ENCODE measurements around the gene CREB1.

Gene CREB1

GRCh38 chr2:207546822-207547221 is 17.1 kb downstream of the CREB1 start:
- DNase-seq = no peak

DNA sequence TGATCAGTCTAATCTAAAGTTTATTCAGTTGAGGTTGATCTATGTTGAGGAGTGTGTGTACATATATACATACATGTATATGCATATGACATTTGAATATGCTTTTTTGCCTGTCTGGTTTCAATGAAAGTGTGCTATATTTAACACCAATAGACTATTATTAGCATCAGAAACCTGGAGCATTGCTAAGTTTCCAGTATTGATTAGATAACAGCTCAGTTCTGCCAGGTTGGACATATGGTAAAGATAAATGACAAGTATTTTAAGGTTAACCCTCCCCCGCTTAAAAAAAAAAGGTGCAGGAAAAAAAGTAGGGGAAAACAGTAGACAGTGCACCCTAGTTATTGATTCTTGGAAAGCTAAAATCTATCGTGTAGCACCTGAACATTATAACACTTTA is 19.4 kb downstream of the CREB1 start:
- no peak for DNase-seq

- no peak for DNase-seq
Observed at GRCh38 chr2:207558079-207558491, 28.3 kb downstream of the CREB1 start.

- no peak for DNase-seq
Observed at GRCh38 chr2:207561386-207562080, 31.8 kb downstream of the CREB1 start.

GRCh38 chr2:207565736-207566500 is 36.2 kb downstream of the CREB1 start:
- DNase-seq = no peak

GRCh38 chr2:207567671-207568070 is 37.9 kb downstream of the CREB1 start:
- no peak for DNase-seq

GRCh38 chr2:207571370-207571769 is 41.6 kb downstream of the CREB1 start:
- no peak for DNase-seq

DNA sequence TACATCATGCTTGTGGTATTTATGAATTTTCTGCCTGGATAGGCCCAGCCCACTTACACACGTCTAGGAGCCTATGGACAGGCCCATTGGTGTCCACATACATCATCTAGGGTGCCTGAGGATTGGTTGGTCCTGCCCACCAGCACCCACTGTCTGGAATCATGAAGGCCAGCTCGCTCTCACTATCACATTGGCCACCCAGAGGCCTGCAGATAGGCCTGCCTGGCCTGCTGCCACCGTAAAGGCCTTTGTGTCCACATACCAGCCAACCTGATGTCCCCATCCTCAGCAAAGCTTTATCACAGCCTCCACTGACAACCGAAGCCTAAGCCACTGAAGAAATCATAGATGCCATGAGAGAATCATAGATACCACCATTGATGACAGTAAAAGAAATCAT is 55.2 kb downstream of the CREB1 start:
- DNase-seq = no peak

- DNase-seq = no peak
Observed at GRCh38 chr2:207587305-207587704, 57.5 kb downstream of the CREB1 start.

GRCh38 chr2:207589143-207589542 is 59.4 kb downstream of the CREB1 start:
- no peak for DNase-seq

DNA sequence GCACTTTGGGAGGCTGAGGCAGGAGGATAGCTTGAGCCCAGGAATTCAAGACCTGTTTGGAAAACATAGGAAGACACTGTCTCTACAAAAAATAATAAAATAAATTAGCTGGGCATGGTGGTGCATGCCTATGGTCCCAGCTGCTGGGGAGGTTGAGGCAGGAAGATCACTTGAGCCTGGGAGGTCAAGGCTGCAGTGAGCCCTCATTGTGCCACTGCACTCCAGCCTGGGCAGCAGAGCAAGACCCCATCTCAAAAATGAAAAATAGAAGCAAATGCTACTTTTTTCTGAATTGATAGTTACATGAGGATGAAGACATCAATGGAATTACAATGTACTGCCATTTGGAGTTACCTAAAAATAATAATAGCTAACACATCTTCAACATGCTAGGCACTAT is 63.5 kb downstream of the CREB1 start:
- no peak for DNase-seq

- DNase-seq = no peak
Observed at GRCh38 chr2:207594264-207594663, 64.5 kb downstream of the CREB1 start.

GRCh38 chr2:207594731-207595130 is 65.0 kb downstream of the CREB1 start:
- no peak for DNase-seq

- DNase-seq = no peak
Observed at GRCh38 chr2:207599636-207600035, 69.9 kb downstream of the CREB1 start.

- no peak for DNase-seq
Observed at GRCh38 chr2:207600231-207600630, 70.5 kb downstream of the CREB1 start.

DNA sequence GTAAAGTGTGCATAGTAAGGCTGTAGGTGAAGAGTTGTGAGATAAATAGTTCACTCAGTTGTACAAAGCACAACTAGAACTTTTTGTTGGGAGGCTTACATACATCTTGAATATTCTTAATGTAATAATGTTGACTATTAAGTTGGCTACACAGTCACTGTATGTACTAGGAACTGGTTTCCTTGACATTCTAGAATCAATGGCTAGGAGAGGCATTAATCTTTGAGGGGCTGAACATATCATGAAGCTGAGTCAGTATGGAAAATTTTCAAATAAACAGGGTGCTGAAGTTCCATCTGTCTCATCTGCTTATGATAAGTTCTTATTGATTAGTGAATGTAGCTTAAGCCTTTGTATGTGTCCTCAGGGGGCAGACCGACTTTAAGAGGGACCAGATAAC is 72.0 kb downstream of the CREB1 start:
- DNase-seq = no peak

DNA sequence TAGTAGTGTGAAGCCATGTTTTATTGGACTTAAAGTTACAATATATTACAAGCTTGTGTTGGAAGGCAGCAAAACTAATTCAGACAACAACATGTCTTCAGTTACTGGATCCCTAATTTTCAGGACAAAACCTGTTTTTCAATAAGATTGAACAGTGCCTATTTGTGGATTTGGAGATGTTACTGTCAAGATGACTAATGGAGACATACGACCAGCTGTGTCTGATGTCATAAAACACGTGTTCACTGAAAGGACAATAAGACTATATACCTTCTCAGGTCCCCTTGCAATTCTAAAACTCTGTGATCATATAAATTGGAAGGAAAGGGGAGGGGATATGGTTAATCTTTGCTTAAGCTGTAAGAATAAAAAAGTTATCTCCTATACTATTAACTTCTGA is 73.7 kb downstream of the CREB1 start:
- no peak for DNase-seq

- no peak for DNase-seq
Observed at GRCh38 chr2:207606399-207606798, 76.6 kb downstream of the CREB1 start.

DNA sequence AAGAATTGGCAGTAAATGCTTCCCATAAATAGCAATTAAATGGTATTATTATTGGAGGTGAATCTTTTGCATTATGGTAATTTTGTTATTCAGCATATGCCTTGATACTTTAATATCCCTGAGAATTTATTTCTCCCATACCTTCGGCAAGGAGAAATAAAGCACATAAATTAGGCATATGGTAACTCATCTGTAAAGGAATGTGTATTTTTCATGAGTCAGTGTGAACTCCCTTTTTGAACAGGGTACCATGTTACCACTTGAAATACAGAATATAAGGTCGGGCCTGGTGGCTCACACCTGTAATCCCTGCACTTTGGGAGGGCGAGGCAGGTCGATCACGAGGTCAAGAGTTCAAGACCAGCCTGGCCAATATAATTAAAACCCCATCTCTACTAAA is 77.1 kb downstream of the CREB1 start:
- DNase-seq = no peak

DNA sequence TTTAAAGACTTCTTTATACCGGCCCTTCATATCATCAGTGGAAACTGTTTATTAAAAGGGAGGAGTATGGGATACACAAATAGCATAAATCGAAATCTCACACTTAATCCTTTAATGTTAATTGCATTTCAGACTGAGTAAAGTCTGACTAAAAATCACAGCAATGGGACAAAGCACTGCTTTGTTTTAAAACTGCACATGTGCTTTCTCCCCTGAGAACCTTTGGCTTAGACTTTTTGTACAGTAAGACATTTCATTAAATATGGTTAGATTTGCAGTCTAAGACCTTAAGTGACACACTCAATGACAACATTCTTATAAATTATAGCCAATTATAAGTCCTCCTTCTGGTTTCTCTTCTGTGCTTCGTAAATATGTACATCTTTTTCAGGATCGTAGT is 83.0 kb downstream of the CREB1 start:
- DNase-seq = no peak

DNA sequence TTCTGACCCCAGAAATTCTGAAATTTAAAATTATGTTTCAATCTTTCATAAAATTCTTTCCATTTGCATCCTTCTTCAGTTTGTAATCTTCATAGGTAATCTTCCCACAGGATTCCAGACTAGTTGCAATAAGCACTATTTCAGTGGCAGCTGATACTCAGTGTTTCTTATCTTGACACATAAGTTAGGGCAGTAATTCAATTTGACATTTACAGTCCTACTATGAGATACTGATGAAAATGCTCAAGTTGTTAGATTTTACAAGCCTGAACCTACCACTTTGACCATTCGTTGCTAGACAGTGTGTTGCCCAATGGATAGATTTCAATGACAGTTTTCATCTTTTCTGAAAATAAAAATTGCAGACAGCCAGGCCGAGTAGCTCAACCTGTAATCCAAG is 85.1 kb downstream of the CREB1 start:
- DNase-seq = no peak

DNA sequence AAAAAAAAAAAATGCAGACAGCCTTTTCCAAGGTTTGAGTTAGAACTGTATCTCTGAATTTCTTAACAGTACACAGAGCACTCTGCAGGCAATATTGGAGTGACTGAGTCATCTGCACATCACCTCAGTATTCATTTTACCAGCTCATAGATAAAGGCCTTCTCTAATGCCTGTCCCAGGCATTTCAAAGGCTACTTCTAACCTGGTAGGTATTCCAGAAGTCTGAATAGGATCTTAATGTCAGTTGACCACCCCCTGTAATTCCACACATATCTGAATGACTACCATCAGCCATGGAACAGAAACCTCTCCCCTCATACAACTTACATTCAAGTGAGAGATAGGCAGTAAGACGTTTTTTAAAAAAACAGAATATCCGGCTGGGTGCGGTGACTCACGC is 86.4 kb downstream of the CREB1 start:
- no peak for DNase-seq

- DNase-seq = no peak
Observed at GRCh38 chr2:207617011-207617671, 87.4 kb downstream of the CREB1 start.

DNA sequence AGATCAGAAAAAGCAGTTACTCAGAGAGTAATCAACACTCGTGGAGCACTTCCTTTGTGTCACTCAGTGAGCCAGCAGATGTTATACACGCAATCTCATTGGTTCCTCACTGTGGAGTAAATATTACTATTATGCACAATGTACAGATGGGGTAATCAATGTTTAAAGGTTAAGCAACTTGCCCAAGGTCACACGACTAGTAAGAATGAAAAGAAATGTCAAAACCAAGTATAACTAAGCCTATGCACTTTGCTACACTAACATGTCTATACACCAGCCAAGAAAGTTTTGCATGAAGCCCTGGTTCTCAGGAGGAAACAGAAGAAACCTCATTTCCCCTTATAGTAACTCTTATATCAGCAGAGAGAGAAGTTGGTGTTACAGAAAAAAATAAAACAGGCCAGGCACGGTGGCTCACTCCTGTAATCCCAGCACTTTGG is 90.0 kb downstream of the CREB1 start:
- peak; percentile 17 for DNase-seq

Data from CD4-positive, alpha-beta T cell treated with Interleukin-21 for 1 hour (primary cell).